Activated naive CD8-positive, alpha-beta T cell treated with anti-CD3 and anti-CD28 coated beads, Interleukin-2, amount 10 ng/mL, durations not matched to agents 7 days and 5 days (primary cell): ENCODE results near the gene S100Z. TPM values are rescaled to one million over a fixed set of nuclear protein-coding genes. Genes with fewer than 3 reads are reported as not detected.
"Not testable (repeated sequence)": the region's sequence is repeated elsewhere in the genome, so short reads cannot be mapped to it uniquely, and the experiment has no call there.

ENCODE experiments used
- ATAC-seq: fragments of 150-1000 bp; cut with Tn5 transposase; one replicate; pipeline ENCODE4 v1.10.0; 2021; ENCODE audit warnings: low read depth, moderate library complexity
- POLR2A ChIA-PET: fragments of 350-600 bp; sonication (Branson Sonifier 250); formaldehyde crosslinking; loops from one replicate; lab custom pipeline; 2021; ENCODE audit warnings: antibody characterized with exemption; lab: Charles Lee
- DNase-seq: peaks from one replicate; pipeline ENCODE4 v3.0.0; 2021
- H3K27ac Mint-ChIP-seq: one replicate; pipeline ENCODE4 v1.8.0; 2022; ENCODE audit warnings: mild to moderate bottlenecking, mixed read lengths
- H3K27me3 Mint-ChIP-seq: one replicate; pipeline ENCODE4 v1.8.0; 2022; ENCODE audit warnings: mild to moderate bottlenecking, moderate library complexity, mixed read lengths
- H3K36me3 Mint-ChIP-seq: one replicate; pipeline ENCODE4 v1.8.0; 2021; ENCODE audit warnings: mild to moderate bottlenecking, mixed read lengths
- H3K4me1 Mint-ChIP-seq: one replicate; pipeline ENCODE4 v1.8.0; 2021; ENCODE audit warnings: mixed read lengths
- H3K4me3 Mint-ChIP-seq: one replicate; pipeline ENCODE4 v1.8.0; 2022; ENCODE audit warnings: mild to moderate bottlenecking, moderate library complexity, mixed read lengths
- H3K9me3 Mint-ChIP-seq: one replicate; pipeline ENCODE4 v1.8.0; 2021; ENCODE audit warnings: mixed read lengths
- total RNA-seq, 2 experiments: library from RNA; stranded (reverse); gene quantifications; one replicate each; pipeline ENCODE4 v1.2.3, GENCODE V29; 2021

The S100Z gene
- total RNA-seq, 2 experiments from 2014 or later: 1.4 to 1.9 TPM

GRCh38 chr5:76867038-76867437 lies 17.2 kb downstream of the S100Z start:
- H3K27me3 Mint-ChIP-seq: no peaks in the 10 kb centered on the region
- ATAC-seq: no peak
- peaks cover 2% of the 10 kb centered on the region for H3K4me1 Mint-ChIP-seq
- POLR2A ChIA-PET: no interaction called here
- H3K9me3 Mint-ChIP-seq: no peaks in the 10 kb centered on the region
- no peak for DNase-seq
- no peak overlapping the region for H3K4me3 Mint-ChIP-seq
- H3K27ac Mint-ChIP-seq: no peak overlapping the region
- no peaks in the 10 kb centered on the region for H3K36me3 Mint-ChIP-seq

- Mint-ChIP-seq H3K4me3 (no peak overlapping the region), H3K4me1 (peaks cover 2% of the 10 kb centered on the region), H3K27ac (no peak overlapping the region), H3K36me3 (no peaks in the 10 kb centered on the region), H3K27me3 (no peaks in the 10 kb centered on the region), H3K9me3 (no peaks in the 10 kb centered on the region)
- POLR2A ChIA-PET: no interaction called here
- DNase-seq (peak; percentile 56), ATAC-seq (peak; percentile 50)
Measured at GRCh38 chr5:76867827-76868693, 18.2 kb downstream of the S100Z start.

GRCh38 chr5:76870046-76870445 lies 20.2 kb downstream of the S100Z start:
- POLR2A ChIA-PET: no interaction called here
- Mint-ChIP-seq H3K4me1 (peaks cover 3% of the 10 kb centered on the region), H3K27me3 (no peaks in the 10 kb centered on the region), H3K9me3 (no peaks in the 10 kb centered on the region), H3K4me3 (no peak overlapping the region), H3K36me3 (no peaks in the 10 kb centered on the region), H3K27ac (no peak overlapping the region)
- no peak for DNase-seq
- no peak for ATAC-seq

GRCh38 chr5:76874088-76874581 lies 24.3 kb downstream of the S100Z start:
- Mint-ChIP-seq H3K36me3 (peaks cover 2% of the 10 kb centered on the region), H3K4me3 (no peak overlapping the region), H3K27ac (no peak overlapping the region), H3K9me3 (no peaks in the 10 kb centered on the region), H3K27me3 (peaks cover 2% of the 10 kb centered on the region), H3K4me1 (peaks cover 2% of the 10 kb centered on the region)
- POLR2A ChIA-PET: no interaction called here
- ATAC-seq: no peak
- DNase-seq: no peak

GRCh38 chr5:76888733-76889300 lies 39.0 kb downstream of the S100Z start:
- no peak overlapping the region for H3K27ac Mint-ChIP-seq
- no peaks in the 10 kb centered on the region for H3K4me1 Mint-ChIP-seq
- H3K36me3 Mint-ChIP-seq: peaks cover 3% of the 10 kb centered on the region
- peaks cover 9% of the 10 kb centered on the region for H3K27me3 Mint-ChIP-seq
- no peaks in the 10 kb centered on the region for H3K9me3 Mint-ChIP-seq
- ATAC-seq: no peak
- POLR2A ChIA-PET: no interaction called here
- H3K4me3 Mint-ChIP-seq: no peak overlapping the region
- DNase-seq: no peak

GRCh38 chr5:76893294-76893693 lies 43.5 kb downstream of the S100Z start:
- Mint-ChIP-seq H3K27ac (no peak overlapping the region), H3K36me3 (peaks cover 3% of the 10 kb centered on the region), H3K27me3 (peaks cover 18% of the 10 kb centered on the region), H3K9me3 (peaks cover 1% of the 10 kb centered on the region), H3K4me1 (no peaks in the 10 kb centered on the region), H3K4me3 (no peak overlapping the region)
- POLR2A ChIA-PET: no interaction called here
- ATAC-seq (no peak), DNase-seq (no peak)

GRCh38 chr5:76896196-76896595 lies 46.4 kb downstream of the S100Z start:
- peaks cover 12% of the 10 kb centered on the region for H3K36me3 Mint-ChIP-seq
- POLR2A ChIA-PET: interaction anchor here (0.7 kb wide), 1 partner anchor 596 kb away, joined by 3 read pairs; the partner anchor contains the start of gene WDR41

GRCh38 chr5:76901522-76901921 lies 51.7 kb downstream of the S100Z start:
- no peaks in the 10 kb centered on the region for H3K4me1 Mint-ChIP-seq
- POLR2A ChIA-PET: no interaction called here
- ATAC-seq (no peak), DNase-seq (no peak)
- peaks cover 11% of the 10 kb centered on the region for H3K9me3 Mint-ChIP-seq
- H3K27ac Mint-ChIP-seq: no peak overlapping the region
- H3K4me3 Mint-ChIP-seq: no peak overlapping the region
- peaks cover 9% of the 10 kb centered on the region for H3K27me3 Mint-ChIP-seq
- peaks cover 9% of the 10 kb centered on the region for H3K36me3 Mint-ChIP-seq

More at GRCh38 chr5:76896196-76896595, 46.4 kb downstream of the S100Z start:
- no peak overlapping the region for H3K27ac Mint-ChIP-seq
- no peaks in the 10 kb centered on the region for H3K4me1 Mint-ChIP-seq
- ATAC-seq: no peak
- no peak overlapping the region for H3K4me3 Mint-ChIP-seq
- peaks cover 9% of the 10 kb centered on the region for H3K9me3 Mint-ChIP-seq
- peaks cover 22% of the 10 kb centered on the region for H3K27me3 Mint-ChIP-seq
- DNase-seq: no peak

- no peak overlapping the region for H3K27ac Mint-ChIP-seq
- no peak overlapping the region for H3K4me3 Mint-ChIP-seq
- no peaks in the 10 kb centered on the region for H3K4me1 Mint-ChIP-seq
- H3K9me3 Mint-ChIP-seq: peaks cover 1% of the 10 kb centered on the region
- POLR2A ChIA-PET: no interaction called here
- H3K36me3 Mint-ChIP-seq: peaks cover 1% of the 10 kb centered on the region
- ATAC-seq (no peak), DNase-seq (no peak)
- peaks cover 3% of the 10 kb centered on the region for H3K27me3 Mint-ChIP-seq
Measured at GRCh38 chr5:76908166-76908565, 58.4 kb downstream of the S100Z start.

- H3K27ac Mint-ChIP-seq, H3K4me1 Mint-ChIP-seq, H3K4me3 Mint-ChIP-seq, H3K36me3 Mint-ChIP-seq, H3K9me3 Mint-ChIP-seq, POLR2A ChIA-PET, DNase-seq, ATAC-seq, H3K27me3 Mint-ChIP-seq: not testable (repeated sequence)
Measured at GRCh38 chr5:76910344-76910933, 60.6 kb downstream of the S100Z start.

GRCh38 chr5:76914671-76915070 lies 64.9 kb downstream of the S100Z start:
- H3K9me3 Mint-ChIP-seq, POLR2A ChIA-PET, H3K27me3 Mint-ChIP-seq, ATAC-seq, H3K4me1 Mint-ChIP-seq, H3K27ac Mint-ChIP-seq, H3K36me3 Mint-ChIP-seq, DNase-seq, H3K4me3 Mint-ChIP-seq: not testable (repeated sequence)

GRCh38 chr5:76918539-76918938 lies 68.7 kb downstream of the S100Z start:
- peaks cover 3% of the 10 kb centered on the region for H3K4me1 Mint-ChIP-seq
- peaks cover 4% of the 10 kb centered on the region for H3K9me3 Mint-ChIP-seq
- no peak overlapping the region for H3K27ac Mint-ChIP-seq
- POLR2A ChIA-PET: no interaction called here
- no peak overlapping the region for H3K4me3 Mint-ChIP-seq
- ATAC-seq (no peak), DNase-seq (no peak)
- H3K27me3 Mint-ChIP-seq: peaks cover 9% of the 10 kb centered on the region
- peaks cover 4% of the 10 kb centered on the region for H3K36me3 Mint-ChIP-seq

- POLR2A ChIA-PET: no interaction called here
- Mint-ChIP-seq H3K4me3 (no peak overlapping the region), H3K27ac (no peak overlapping the region), H3K36me3 (no peaks in the 10 kb centered on the region), H3K9me3 (no peaks in the 10 kb centered on the region), H3K27me3 (peaks cover 9% of the 10 kb centered on the region), H3K4me1 (no peaks in the 10 kb centered on the region)
- DNase-seq (no peak), ATAC-seq (no peak)
Measured at GRCh38 chr5:76920491-76920890, 70.7 kb downstream of the S100Z start.
